ENCODE results near the gene CACTIN. TPM values are rescaled to one million over a fixed set of nuclear protein-coding genes. Genes with fewer than 3 reads are reported as not detected.

The CACTIN gene
- total RNA-seq, 1 experiment from 2014 or later, result 33.2 TPM

- no TSS peak for BruUV-seq (replicated peaks)
- H3K27ac ChIP-seq (ENCODE audit: low read depth, low read length), result no peak overlapping the region; the same call in 1 of the 2 replicates
- no peak overlapping the region for H3K4me2 ChIP-seq (ENCODE audit: low read length)
- no peaks in the 10 kb centered on the region for H4K20me1 ChIP-seq (ENCODE audit: insufficient read depth)
- no peaks in the 10 kb centered on the region for H3K9me3 ChIP-seq (ENCODE audit: control insufficient read depth in 1 of 2, insufficient read depth in 1 of 2, low read depth in 1 of 2, low read length in 2 of 2)
- no peaks in the 10 kb centered on the region for H3K9me2 ChIP-seq (ENCODE audit: insufficient read depth)
- H3K9ac ChIP-seq (ENCODE audit: low read length), result no peak overlapping the region
- RAD21 ChIA-PET (ENCODE audit: low non-redundant PET in 1 of 2, low total read pairs in 2 of 2, uncharacterized antibody in 2 of 2, unreplicated experiment in 2 of 2), result no interaction called here
- H3K4me3 ChIP-seq (replicated peaks in 1 of 2; ENCODE audit: low read depth in 1 of 2, low read length in 2 of 2), result no peak overlapping the region
- peaks cover 0 to 7% of the 10 kb centered on the region in 2 experiments; a peak in 2 of 4 replicates for H3K36me3 ChIP-seq (ENCODE audit: control insufficient read depth in 1 of 2, insufficient read depth in 2 of 2, low read length in 2 of 2)
- CTCF ChIA-PET, result no interaction called here
- POLR2A ChIA-PET, result no interaction called here
- no peaks in the 10 kb centered on the region for H3K79me2 ChIP-seq (ENCODE audit: insufficient read depth, low read length)
- intact Hi-C loops (cut with micrococcal nuclease), result no loop called here
- H3K4me1 ChIP-seq (ENCODE audit: control insufficient read depth in 1 of 2, insufficient read depth in 2 of 2, low read length in 2 of 2), result no peaks in the 10 kb centered on the region
- TF ChIP-seq SRF (IDR thresholded peaks at IDR 0.05; ENCODE audit: low read depth) (no peak), SP1 (IDR thresholded peaks at IDR 0.05; ENCODE audit: low read depth) (no peak), REST (IDR thresholded peaks at IDR 0.05; ENCODE audit: low read depth) (no peak), ZNF274 (IDR thresholded peaks at IDR 0.05; ENCODE audit: low read depth, low read length) (no peak), ATF3 (IDR thresholded peaks at IDR 0.05) (no peak), EZH2 (IDR thresholded peaks at IDR 0.05) (no peak), ZBTB33 (IDR thresholded peaks at IDR 0.05; ENCODE audit: extremely low read depth, insufficient replicate concordance, low read length) (no peak), ELF1 (IDR thresholded peaks at IDR 0.05; ENCODE audit: borderline replicate concordance, low read depth) (no peak), RAD21 (IDR thresholded peaks at IDR 0.05; ENCODE audit: low read depth) (no peak), YY1 (IDR thresholded peaks at IDR 0.05; ENCODE audit: extremely low read depth, insufficient replicate concordance, low read depth, low read length) (no peak), CBX3 (IDR thresholded peaks at IDR 0.05; ENCODE audit: low read depth) (no peak), JUND (IDR thresholded peaks at IDR 0.05) (no peak), CEBPB (IDR thresholded peaks at IDR 0.05; ENCODE audit: low read depth) (no peak), ZFX (IDR thresholded peaks at IDR 0.05) (no peak), POLR2AphosphoS5 (IDR thresholded peaks at IDR 0.05; ENCODE audit: low read depth, low read length) (no peak), CTCF (IDR thresholded peaks at IDR 0.05 in 2 of 3, conservative IDR thresholded peaks at IDR 0.05 in 1 of 3; ENCODE audit: borderline replicate concordance in 1 of 3, insufficient read depth in 1 of 3, low read depth in 2 of 3, low read length in 2 of 3) (no peak), EGR1 (IDR thresholded peaks at IDR 0.05; ENCODE audit: low read depth) (no peak)
- TF ChIP-seq, protein P1, sequence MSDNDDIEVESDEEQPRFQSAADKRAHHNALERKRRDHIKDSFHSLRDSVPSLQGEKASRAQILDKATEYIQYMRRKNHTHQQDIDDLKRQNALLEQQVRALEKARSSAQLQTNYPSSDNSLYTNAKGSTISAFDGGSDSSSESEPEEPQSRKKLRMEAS (IDR thresholded peaks at IDR 0.05), result no peak
- ATAC-seq, result no peak
- DNase-seq (ENCODE audit: low read depth, low spot score), result no peak
- no peak overlapping the region for H2AFZ ChIP-seq (ENCODE audit: low read depth, low read length, poor library complexity, severe bottlenecking)
- no peaks in the 10 kb centered on the region for H3K27me3 ChIP-seq (ENCODE audit: insufficient read depth, low read length)
These were observed 11.0 kb downstream of the CACTIN start for GRCh38 chr19:3615524-3616135.
